AG10803 (cell line): ENCODE data around the gene STAM2.
"Not testable (repeated sequence)": the region's sequence is repeated elsewhere in the genome, so short reads cannot be mapped to it uniquely, and the experiment has no call there.

Source experiments
- DNase-seq: peaks from one replicate; pipeline ENCODE4 v3.0.0; 2010; ENCODE audit warnings: low read depth
- H3K4me3 ChIP-seq: 2 replicates; pipeline ENCODE4 v1.5.1; 2011; ENCODE audit warnings: mild to moderate bottlenecking, low read length, control low read depth
- TF ChIP-seq, protein P1 (sequence below): conservative IDR thresholded peaks from 2 replicates; pipeline ENCODE4 v1.5.1; 2011; ENCODE audit warnings: mild to moderate bottlenecking, low read length, control low read depth, inconsistent platforms

Gene STAM2

DNA sequence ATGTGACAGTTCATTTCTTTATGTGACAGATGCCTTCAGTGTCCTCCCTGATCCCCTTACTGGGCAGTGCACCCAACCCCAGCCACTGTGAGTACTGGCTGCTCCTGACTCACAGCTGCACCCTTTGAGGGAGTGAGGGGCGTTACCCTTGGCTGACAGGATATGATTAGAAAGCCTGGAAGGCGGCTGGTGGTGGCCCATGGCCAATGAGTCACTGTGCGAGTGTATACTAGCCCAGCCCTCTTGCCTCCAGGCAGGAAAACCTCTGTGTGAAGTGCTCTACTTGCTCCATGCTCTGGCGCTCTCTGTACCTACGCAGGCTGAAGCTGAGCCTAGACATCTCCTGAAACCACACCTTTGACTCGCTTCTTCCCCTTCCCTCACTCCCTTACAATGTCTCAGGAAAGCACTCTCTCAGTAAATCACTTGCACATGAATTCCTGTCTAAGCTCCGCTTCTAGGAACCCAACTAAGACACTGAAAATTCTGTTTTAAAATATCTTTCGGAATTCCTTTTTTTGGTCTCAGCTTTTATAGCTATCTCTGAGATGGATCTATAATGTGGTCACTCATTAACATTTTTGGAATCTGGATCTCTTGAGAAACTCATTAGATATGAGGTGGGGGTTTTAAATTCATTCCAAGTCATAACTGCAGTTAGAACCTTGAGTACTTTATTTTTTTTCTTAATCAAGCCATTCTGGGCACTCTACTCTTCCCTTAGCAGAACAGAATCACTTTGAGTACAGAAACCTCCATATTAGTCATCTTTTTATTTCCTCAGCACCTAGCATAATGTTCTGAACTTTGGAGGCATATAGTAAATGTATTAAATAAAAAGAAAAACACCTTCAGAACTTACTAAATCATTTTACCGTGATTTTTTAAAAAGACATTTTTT, 25.3 kb upstream of the STAM2 start:
- TF ChIP-seq, protein P1, sequence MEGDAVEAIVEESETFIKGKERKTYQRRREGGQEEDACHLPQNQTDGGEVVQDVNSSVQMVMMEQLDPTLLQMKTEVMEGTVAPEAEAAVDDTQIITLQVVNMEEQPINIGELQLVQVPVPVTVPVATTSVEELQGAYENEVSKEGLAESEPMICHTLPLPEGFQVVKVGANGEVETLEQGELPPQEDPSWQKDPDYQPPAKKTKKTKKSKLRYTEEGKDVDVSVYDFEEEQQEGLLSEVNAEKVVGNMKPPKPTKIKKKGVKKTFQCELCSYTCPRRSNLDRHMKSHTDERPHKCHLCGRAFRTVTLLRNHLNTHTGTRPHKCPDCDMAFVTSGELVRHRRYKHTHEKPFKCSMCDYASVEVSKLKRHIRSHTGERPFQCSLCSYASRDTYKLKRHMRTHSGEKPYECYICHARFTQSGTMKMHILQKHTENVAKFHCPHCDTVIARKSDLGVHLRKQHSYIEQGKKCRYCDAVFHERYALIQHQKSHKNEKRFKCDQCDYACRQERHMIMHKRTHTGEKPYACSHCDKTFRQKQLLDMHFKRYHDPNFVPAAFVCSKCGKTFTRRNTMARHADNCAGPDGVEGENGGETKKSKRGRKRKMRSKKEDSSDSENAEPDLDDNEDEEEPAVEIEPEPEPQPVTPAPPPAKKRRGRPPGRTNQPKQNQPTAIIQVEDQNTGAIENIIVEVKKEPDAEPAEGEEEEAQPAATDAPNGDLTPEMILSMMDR = no peak
- DNase-seq = peak; percentile 93
- peak overlapping the region; percentile 34 for H3K4me3 ChIP-seq

GRCh38 chr2:152200101-152200500, 24.5 kb upstream of the STAM2 start:
- no peak for DNase-seq
- no peak overlapping the region for H3K4me3 ChIP-seq
- TF ChIP-seq, protein P1 = no peak

- H3K4me3 ChIP-seq = no peak overlapping the region
- TF ChIP-seq, protein P1 = no peak
- no peak for DNase-seq
Observed at GRCh38 chr2:152198499-152198898, 22.9 kb upstream of the STAM2 start.

- DNase-seq = peak; percentile 16
Observed at GRCh38 chr2:152197508-152198284, 22.1 kb upstream of the STAM2 start.

DNA sequence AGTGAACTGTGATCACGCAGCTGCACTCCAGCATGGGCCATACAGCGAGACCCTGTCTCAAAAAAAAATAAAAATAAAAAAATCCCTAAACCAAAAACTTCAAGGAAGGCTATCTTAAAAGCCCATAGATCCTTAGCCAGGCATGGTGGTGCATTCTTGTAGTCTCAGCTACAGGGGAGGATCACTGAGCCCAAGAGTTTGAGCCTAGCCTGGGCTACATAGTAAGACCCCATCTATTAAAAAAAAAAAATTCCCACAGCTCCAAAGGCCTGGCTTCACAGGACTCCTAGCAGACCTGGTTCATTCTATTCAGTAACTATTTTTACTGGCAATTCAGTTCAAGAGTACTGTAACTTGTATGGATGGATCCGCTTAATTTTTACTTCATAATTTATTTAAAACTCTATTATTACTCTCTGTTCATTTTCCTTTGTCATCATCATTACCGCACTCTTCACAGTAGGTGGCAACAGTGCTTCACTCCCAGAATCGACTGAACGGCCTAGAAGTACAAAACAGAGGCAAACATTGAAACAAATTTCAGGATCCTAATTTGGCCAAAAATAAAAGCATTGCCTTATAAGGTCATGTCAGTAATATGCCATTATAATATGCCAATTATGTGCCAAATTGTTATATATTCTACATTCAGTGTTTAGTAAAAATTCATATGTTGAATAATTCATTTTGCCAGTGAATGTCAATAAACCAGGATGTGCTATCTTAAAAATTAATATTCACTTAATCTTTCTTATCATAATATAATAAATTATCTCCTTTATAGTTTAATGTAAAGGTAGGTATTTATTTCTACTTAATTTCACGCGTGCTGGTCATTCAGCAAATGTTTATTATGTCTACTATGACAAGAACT, 14.3 kb upstream of the STAM2 start:
- TF ChIP-seq, protein P1 = peak; percentile 98
- peak; percentile 70 for DNase-seq
- no peak overlapping the region for H3K4me3 ChIP-seq

More at GRCh38 chr2:152197508-152198284, 22.1 kb upstream of the STAM2 start:
- H3K4me3 ChIP-seq = not testable (repeated sequence)

DNA sequence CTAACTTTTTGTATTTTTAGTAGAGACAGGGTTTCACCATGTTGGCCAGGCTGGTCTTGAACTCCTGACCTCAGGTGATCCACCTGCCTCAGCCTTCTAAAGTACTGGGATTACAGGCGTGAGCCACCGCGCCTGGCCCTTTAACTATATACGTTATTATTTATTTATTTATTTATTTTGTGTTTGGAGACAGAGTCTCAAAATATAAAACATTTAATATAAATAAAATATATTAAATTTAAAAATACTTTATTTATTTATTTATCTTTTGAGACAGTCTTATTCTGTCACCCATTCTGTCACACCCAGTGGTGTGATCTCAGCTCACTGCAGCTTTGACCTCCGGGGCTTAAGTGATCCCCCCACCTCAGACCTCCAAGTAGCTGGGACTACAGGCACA, 11.2 kb upstream of the STAM2 start:
- not testable (repeated sequence) for DNase-seq, H3K4me3 ChIP-seq

DNA sequence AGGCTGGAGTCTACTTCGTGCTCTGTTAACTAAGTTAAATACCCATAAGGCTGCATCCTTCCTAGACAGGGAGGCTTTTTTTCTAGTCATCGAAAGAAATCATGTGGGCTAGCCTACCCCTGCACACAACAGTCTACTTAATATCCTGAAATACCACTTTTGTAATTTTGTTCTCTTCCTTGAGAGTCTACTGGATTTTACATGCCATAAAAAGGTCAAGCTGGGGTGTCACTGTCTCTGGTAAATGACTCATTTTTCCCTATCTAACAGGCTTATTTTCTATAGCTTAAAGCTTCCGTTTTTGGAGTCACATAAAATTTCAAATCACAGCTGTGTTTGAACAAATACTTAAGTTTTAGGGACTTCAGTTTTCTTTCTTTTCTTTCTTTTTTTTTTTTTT, 10.7 kb upstream of the STAM2 start:
- TF ChIP-seq, protein P1 = no peak
- no peak overlapping the region for H3K4me3 ChIP-seq
- no peak for DNase-seq
